Naive thymus-derived CD4-positive, alpha-beta T cell (primary cell): Measurements from ENCODE around the gene CDH18. TPM values are rescaled to one million over a fixed set of nuclear protein-coding genes. Genes with fewer than 3 reads are reported as not detected.

Source experiments
- ATAC-seq: fragments of 150-1000 bp; cut with Tn5 transposase; 2 replicates; pipeline ENCODE4 v1.10.0; 2021; ENCODE audit warnings: mild to moderate bottlenecking, moderate library complexity
- CTCF ChIA-PET: fragments of 350-600 bp; sonication (Branson Sonifier 250); formaldehyde crosslinking; loops from one replicate; lab custom pipeline; 2021; ENCODE audit warnings: antibody characterized with exemption; lab: Charles Lee
- POLR2A ChIA-PET: fragments of 350-600 bp; sonication (Branson Sonifier 250); formaldehyde crosslinking; loops from one replicate; lab custom pipeline; 2021; ENCODE audit warnings: antibody characterized with exemption, inconsistent platforms; lab: Charles Lee
- DNase-seq, 9 donors: peaks; one replicate each; pipeline versions ENCODE4 v3.0.0 to v3.0.0-alpha.2; 2020 to 2022; ENCODE audit warnings: mixed read lengths in 1 of 9
- H3K27ac ChIP-seq: one replicate; pipeline ENCODE4 v1.7.0; 2013; ENCODE audit warnings: mild to moderate bottlenecking, low read depth, low read length, moderate library complexity
- H3K27me3 ChIP-seq, 2 donors: one replicate each; pipeline ENCODE4 v1.7.0; 2013; ENCODE audit warnings: low read length in 2 of 2, mild to moderate bottlenecking in 2 of 2, moderate library complexity in 2 of 2; ENCODE audit not compliant: control insufficient read depth in 2 of 2, insufficient read depth in 2 of 2
- H3K36me3 ChIP-seq, 3 experiments: 1 replicate in 2 of 3; 2 replicates in 1 of 3; pipeline ENCODE4 v1.7.0; 2013; ENCODE audit warnings: low read length in 3 of 3, mild to moderate bottlenecking in 3 of 3, moderate library complexity in 1 of 3; ENCODE audit not compliant: insufficient read depth in 3 of 3, control insufficient read depth in 2 of 3
- H3K4me1 ChIP-seq, 2 donors: one replicate each; pipeline ENCODE4 v1.7.0; 2013; ENCODE audit warnings: low read length in 2 of 2, mild to moderate bottlenecking in 2 of 2, moderate library complexity in 1 of 2; ENCODE audit not compliant: control insufficient read depth in 2 of 2, insufficient read depth in 2 of 2
- H3K4me3 ChIP-seq: 2 replicates; pipeline ENCODE4 v1.7.0; 2013; ENCODE audit warnings: mild to moderate bottlenecking, low read length
- H3K9me3 ChIP-seq, 3 experiments: 1 replicate in 2 of 3; 2 replicates in 1 of 3; pipeline ENCODE4 v1.7.0; 2013; ENCODE audit warnings: low read length in 3 of 3; ENCODE audit not compliant: control insufficient read depth in 2 of 3
- H3K27ac Mint-ChIP-seq, 9 donors: one replicate each; pipeline ENCODE4 v1.8.0; 2020 to 2022; ENCODE audit warnings: mixed read lengths in 9 of 9, mild to moderate bottlenecking in 8 of 9, moderate library complexity in 5 of 9, inconsistent platforms in 2 of 9
- H3K27me3 Mint-ChIP-seq, 5 donors: one replicate each; pipeline ENCODE4 v1.8.0; 2021 to 2022; ENCODE audit warnings: mixed read lengths in 5 of 5, mild to moderate bottlenecking in 1 of 5
- H3K36me3 Mint-ChIP-seq, 5 donors: one replicate each; pipeline ENCODE4 v1.8.0; 2020 to 2022; ENCODE audit warnings: mixed read lengths in 5 of 5, mild to moderate bottlenecking in 3 of 5, inconsistent platforms in 1 of 5
- H3K4me1 Mint-ChIP-seq, 7 donors: one replicate each; pipeline ENCODE4 v1.8.0; 2020 to 2022; ENCODE audit warnings: mixed read lengths in 7 of 7, mild to moderate bottlenecking in 3 of 7, inconsistent platforms in 1 of 7
- H3K4me3 Mint-ChIP-seq, 10 donors: one replicate each; pipeline ENCODE4 v1.8.0; 2020 to 2022; ENCODE audit warnings: mild to moderate bottlenecking in 10 of 10, mixed read lengths in 10 of 10, moderate library complexity in 6 of 10, inconsistent platforms in 2 of 10
- H3K9me3 Mint-ChIP-seq, 11 donors: one replicate each; pipeline ENCODE4 v1.8.0; 2020 to 2022; ENCODE audit warnings: mixed read lengths in 11 of 11, mild to moderate bottlenecking in 4 of 11, inconsistent platforms in 1 of 11, moderate library complexity in 1 of 11
- intact Hi-C, 2 donors: fragments of 100-400 bp; cut with micrococcal nuclease; formaldehyde crosslinking; loops; one replicate each; pipeline ENCODE4 v1.15.1; 2023
- polyA plus RNA-seq, 2 donors: library from polyadenylated mRNA; unstranded; fragments of 300-500 nt; fragmentation: Illumina TruSeq; gene quantifications; one replicate each; pipeline ENCODE4 v1.2.3, GENCODE V29; 2021
- total RNA-seq, 6 experiments: library from RNA in 5 of 6; stranded (reverse) in 5 of 6; gene quantifications; 1 replicate in 5 of 6; 2 replicates in 1 of 6; pipeline ENCODE4 v1.2.3 and lab custom pipeline; 2021 to 2026

The CDH18 gene
- total and polyA plus RNA-seq, 7 experiments from 2014 or later, result not detected

- no peak for DNase-seq
- no peaks in the 10 kb centered on the region for H3K4me1 Mint-ChIP-seq
- Histone ChIP-seq H3K36me3 (no peaks in the 10 kb centered on the region), H3K4me1 (no peaks in the 10 kb centered on the region), H3K9me3 (no peaks in the 10 kb centered on the region), H3K4me3 (no peak overlapping the region), H3K27me3 (no peaks in the 10 kb centered on the region), H3K27ac (no peak overlapping the region)
- peaks cover under 1 to 24% (median 5%) of the 10 kb centered on the region in 11 donors for H3K9me3 Mint-ChIP-seq
- peaks cover 0 to 5% (median 0%) of the 10 kb centered on the region in 5 donors for H3K27me3 Mint-ChIP-seq
- H3K4me3 Mint-ChIP-seq, result no peak overlapping the region
- no peaks in the 10 kb centered on the region for H3K36me3 Mint-ChIP-seq
- no peak overlapping the region for H3K27ac Mint-ChIP-seq
- POLR2A ChIA-PET, result no interaction called here
- intact Hi-C loops, result no loop called here
- ATAC-seq, result no peak
- CTCF ChIA-PET, result no interaction called here
These were observed 1.9 kb downstream of the CDH18 start for GRCh38 chr5:19986031-19986619.

GRCh38 chr5:19978476-19978875 is 9.5 kb downstream of the CDH18 start:
- ChIA-PET CTCF (no interaction called here), POLR2A (no interaction called here)
- no peaks in the 10 kb centered on the region for H3K4me1 ChIP-seq
- Mint-ChIP-seq H3K4me3 (no peak overlapping the region), H3K36me3 (no peaks in the 10 kb centered on the region), H3K27ac (no peak overlapping the region), H3K9me3 (peaks cover 0 to 41% (median 11%) of the 10 kb centered on the region in 11 donors), H3K27me3 (no peaks in the 10 kb centered on the region), H3K4me1 (no peaks in the 10 kb centered on the region)
- H3K9me3 ChIP-seq, result no peaks in the 10 kb centered on the region
- no peak overlapping the region for H3K4me3 ChIP-seq
- H3K27ac ChIP-seq, result no peak overlapping the region
- intact Hi-C loops, result no loop called here
- ATAC-seq (no peak), DNase-seq (no peak)
- H3K27me3 ChIP-seq, result no peaks in the 10 kb centered on the region
- no peaks in the 10 kb centered on the region for H3K36me3 ChIP-seq

- ATAC-seq, result no peak
These were observed 10.9 kb downstream of the CDH18 start for GRCh38 chr5:19977099-19977498.

DNA sequence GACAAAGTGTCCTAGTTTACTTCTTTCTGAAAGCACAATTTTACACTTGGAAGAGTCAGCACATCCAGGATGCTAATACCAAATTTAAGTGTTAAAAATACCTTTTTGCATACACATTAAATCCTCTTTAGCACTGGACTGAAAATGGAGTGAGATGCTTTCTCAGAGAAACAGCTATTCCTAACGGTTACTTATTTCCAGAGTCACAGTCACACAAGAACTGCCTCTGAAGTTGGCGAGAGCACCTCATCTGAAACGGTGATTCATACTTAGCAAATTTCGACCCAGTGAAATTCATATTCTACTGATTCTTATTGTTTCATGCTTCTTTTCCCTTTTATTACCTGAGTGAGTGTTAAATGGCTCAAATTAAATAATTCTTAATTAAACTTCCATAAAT is 12.2 kb downstream of the CDH18 start:
- H3K27ac Mint-ChIP-seq, result no peak overlapping the region
- Histone ChIP-seq H3K4me3 (no peak overlapping the region), H3K27ac (no peak overlapping the region), H3K4me1 (no peaks in the 10 kb centered on the region), H3K36me3 (no peaks in the 10 kb centered on the region), H3K9me3 (no peaks in the 10 kb centered on the region), H3K27me3 (no peaks in the 10 kb centered on the region)
- no peak overlapping the region for H3K4me3 Mint-ChIP-seq
- H3K27me3 Mint-ChIP-seq, result no peaks in the 10 kb centered on the region
- intact Hi-C loops, result no loop called here
- H3K4me1 Mint-ChIP-seq, result no peaks in the 10 kb centered on the region
- ATAC-seq (no peak), DNase-seq (no peak)
- ChIA-PET POLR2A (no interaction called here), CTCF (no interaction called here)
- no peaks in the 10 kb centered on the region for H3K36me3 Mint-ChIP-seq
- H3K9me3 Mint-ChIP-seq, result peaks cover 3 to 36% (median 11%) of the 10 kb centered on the region in 11 donors

More at GRCh38 chr5:19977099-19977498, 10.9 kb downstream of the CDH18 start:
- H3K36me3 ChIP-seq, result no peaks in the 10 kb centered on the region
- Mint-ChIP-seq H3K9me3 (peaks cover 0 to 40% (median 12%) of the 10 kb centered on the region in 11 donors), H3K36me3 (no peaks in the 10 kb centered on the region), H3K4me1 (no peaks in the 10 kb centered on the region), H3K27ac (no peak overlapping the region), H3K4me3 (no peak overlapping the region), H3K27me3 (no peaks in the 10 kb centered on the region)
- no peaks in the 10 kb centered on the region for H3K4me1 ChIP-seq
- H3K27me3 ChIP-seq, result no peaks in the 10 kb centered on the region
- no peak overlapping the region for H3K27ac ChIP-seq
- no peak for DNase-seq
- ChIA-PET CTCF (no interaction called here), POLR2A (no interaction called here)
- intact Hi-C loops, result no loop called here
- no peak overlapping the region for H3K4me3 ChIP-seq
- H3K9me3 ChIP-seq, result no peaks in the 10 kb centered on the region

DNA sequence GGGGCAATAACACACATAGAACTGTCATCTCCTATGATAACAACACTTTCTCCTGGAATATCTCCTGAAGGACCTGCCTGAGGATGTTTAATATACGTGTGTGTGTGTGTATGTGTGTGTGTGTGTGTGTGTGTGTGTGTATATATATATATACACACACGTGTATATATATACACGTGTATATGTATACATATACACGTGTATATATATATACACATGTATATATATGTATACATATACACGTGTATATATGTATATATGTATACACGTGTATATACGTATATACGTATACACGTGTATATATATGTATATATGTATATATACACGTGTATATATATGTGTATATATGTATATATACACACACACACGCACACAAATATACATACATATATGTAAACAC is 27.5 kb downstream of the CDH18 start:
- DNase-seq, result no peak
- Histone ChIP-seq H3K27ac (no peak overlapping the region), H3K36me3 (no peaks in the 10 kb centered on the region), H3K9me3 (no peaks in the 10 kb centered on the region), H3K4me1 (no peaks in the 10 kb centered on the region), H3K4me3 (no peak overlapping the region), H3K27me3 (no peaks in the 10 kb centered on the region)
- intact Hi-C loops, result no loop called here
- Mint-ChIP-seq H3K4me1 (no peaks in the 10 kb centered on the region), H3K4me3 (no peak overlapping the region), H3K27me3 (no peaks in the 10 kb centered on the region), H3K9me3 (peaks cover 0 to 10% (median 3%) of the 10 kb centered on the region in 11 donors), H3K27ac (no peak overlapping the region), H3K36me3 (no peaks in the 10 kb centered on the region)
- ChIA-PET POLR2A (no interaction called here), CTCF (no interaction called here)
- ATAC-seq, result no peak

DNA sequence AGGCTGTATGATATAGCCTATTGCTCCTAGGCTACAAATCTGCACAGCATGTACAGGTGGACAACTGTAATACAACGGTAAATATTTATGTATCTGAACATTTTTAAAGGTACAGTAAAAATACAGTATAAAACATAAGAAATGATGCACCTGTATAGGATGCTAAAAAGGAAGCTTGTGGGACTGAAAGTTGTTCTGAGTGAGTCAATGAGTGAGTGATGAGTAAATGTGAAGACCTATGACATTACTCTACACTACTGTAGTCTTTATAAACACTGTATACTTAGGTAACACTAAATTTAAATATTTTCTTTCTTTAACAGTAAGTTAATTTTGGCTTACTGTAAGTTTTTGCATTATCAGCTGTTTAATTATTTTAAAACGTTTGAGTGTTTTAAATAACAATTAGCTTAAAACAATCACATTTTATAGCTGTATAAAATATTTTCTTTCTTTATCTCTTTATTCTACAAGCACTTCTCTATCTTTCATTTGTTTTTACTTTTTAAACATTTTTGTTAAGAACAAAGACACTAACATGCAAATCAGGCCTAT is 28.1 kb downstream of the CDH18 start:
- peaks cover 0 to 14% (median 5%) of the 10 kb centered on the region in 11 donors for H3K9me3 Mint-ChIP-seq
- no peak overlapping the region for H3K27ac ChIP-seq
- no peaks in the 10 kb centered on the region for H3K27me3 ChIP-seq
- no peak overlapping the region for H3K4me3 Mint-ChIP-seq
- no peaks in the 10 kb centered on the region for H3K9me3 ChIP-seq
- no peak overlapping the region for H3K4me3 ChIP-seq
- H3K27ac Mint-ChIP-seq, result no peak overlapping the region
- H3K36me3 ChIP-seq, result no peaks in the 10 kb centered on the region
- CTCF ChIA-PET, result no interaction called here
- no peaks in the 10 kb centered on the region for H3K27me3 Mint-ChIP-seq
- H3K36me3 Mint-ChIP-seq, result no peaks in the 10 kb centered on the region
- DNase-seq (no peak), ATAC-seq (no peak)
- no peaks in the 10 kb centered on the region for H3K4me1 Mint-ChIP-seq
- POLR2A ChIA-PET, result no interaction called here
- H3K4me1 ChIP-seq, result no peaks in the 10 kb centered on the region
- intact Hi-C loops, result no loop called here

- H3K4me1 Mint-ChIP-seq, result no peaks in the 10 kb centered on the region
- H3K27ac Mint-ChIP-seq, result no peak overlapping the region
- POLR2A ChIA-PET, result no interaction called here
- intact Hi-C loops, result no loop called here
- H3K27me3 ChIP-seq, result no peaks in the 10 kb centered on the region
- H3K9me3 Mint-ChIP-seq, result peaks cover 0 to 20% (median 2%) of the 10 kb centered on the region in 11 donors
- H3K36me3 ChIP-seq, result no peaks in the 10 kb centered on the region
- ATAC-seq (no peak), DNase-seq (no peak)
- H3K4me3 ChIP-seq, result no peak overlapping the region
- H3K9me3 ChIP-seq, result no peaks in the 10 kb centered on the region
- no peaks in the 10 kb centered on the region for H3K36me3 Mint-ChIP-seq
- no peak overlapping the region for H3K27ac ChIP-seq
- H3K4me3 Mint-ChIP-seq, result no peak overlapping the region
- H3K4me1 ChIP-seq, result no peaks in the 10 kb centered on the region
- CTCF ChIA-PET, result no interaction called here
- no peaks in the 10 kb centered on the region for H3K27me3 Mint-ChIP-seq
These were observed 37.1 kb downstream of the CDH18 start for GRCh38 chr5:19950897-19951296.
